Neural cell (in vitro differentiated cells): ENCODE data around the gene RFWD3. TPM values are rescaled to one million over a fixed set of nuclear protein-coding genes. Genes with fewer than 3 reads are reported as not detected.
"Not testable (repeated sequence)": the region's sequence is repeated elsewhere in the genome, so short reads cannot be mapped to it uniquely, and the experiment has no call there.

Experiments used
- H2AFZ ChIP-seq: fragments of 200-600, 300-800 bp; sonication (generic), shearing (Covaris generic); 2 replicates; pipeline ENCODE4 v1.6.0; 2014; ENCODE audit warnings: low read depth, mild to moderate bottlenecking, antibody characterized with exemption, low read length, moderate library complexity
- H3F3A ChIP-seq: fragments of 200-600 bp; shearing (Covaris generic); 2 replicates; pipeline ENCODE4 v1.6.1; 2016; ENCODE audit warnings: mild to moderate bottlenecking, moderate library complexity, mixed read lengths, antibody characterized with exemption, low read length; ENCODE audit not compliant: insufficient read depth, poor library complexity, severe bottlenecking
- H3K27ac ChIP-seq: fragments of 200-600, 300-800 bp; sonication (generic), shearing (Covaris generic); 2 replicates; pipeline ENCODE4 v1.5.1; 2014; ENCODE audit warnings: mild to moderate bottlenecking, low read length, moderate library complexity
- H3K27me3 ChIP-seq: fragments of 300-800, 200-600 bp; sonication (generic), shearing (Covaris generic); 2 replicates; pipeline ENCODE4 v1.6.0; 2014; ENCODE audit warnings: mild to moderate bottlenecking, low read depth, low read length, moderate library complexity; ENCODE audit not compliant: insufficient read depth
- H3K36me3 ChIP-seq: fragments of 300-800, 200-600 bp; sonication (generic), shearing (Covaris generic); 2 replicates; pipeline ENCODE4 v1.5.1; 2014; ENCODE audit warnings: mild to moderate bottlenecking, antibody characterized with exemption, low read length, moderate library complexity; ENCODE audit not compliant: insufficient read depth
- H3K4me2 ChIP-seq: fragments of 300-800, 200-600 bp; sonication (generic), shearing (Covaris generic); 2 replicates; pipeline ENCODE4 v1.6.0; 2014; ENCODE audit warnings: mild to moderate bottlenecking, low read length
- H3K4me3 ChIP-seq: fragments of 300-800, 200-600 bp; sonication (generic), shearing (Covaris generic); 2 replicates; pipeline ENCODE4 v1.5.1; 2014; ENCODE audit warnings: mild to moderate bottlenecking, low read length, moderate library complexity
- H3K79me2 ChIP-seq: fragments of 200-600 bp; shearing (Covaris generic); replicated peaks from 2 replicates; pipeline ENCODE4 v1.6.0; 2014; ENCODE audit warnings: mild to moderate bottlenecking, low read length, moderate library complexity; ENCODE audit not compliant: insufficient read depth
- H3K9ac ChIP-seq: fragments of 300-800, 200-600 bp; sonication (generic), shearing (Covaris generic); 2 replicates; pipeline ENCODE4 v1.6.1; 2016; ENCODE audit warnings: mild to moderate bottlenecking, low read length, mixed read lengths
- H3K9me2 ChIP-seq: fragments of 200-600 bp; shearing (Covaris generic); 2 replicates; pipeline ENCODE4 v1.6.1; 2016; ENCODE audit warnings: mild to moderate bottlenecking, low read length, mixed read lengths; ENCODE audit not compliant: insufficient read depth
- H3K9me3 ChIP-seq: fragments of 200-600, 300-800 bp; sonication (generic), shearing (Covaris generic); 2 replicates; pipeline ENCODE4 v1.6.1; 2016; ENCODE audit warnings: mild to moderate bottlenecking, mixed run types, low read length, moderate library complexity, mixed read lengths
- H4K20me1 ChIP-seq: fragments of 200-600 bp; shearing (Covaris generic); 2 replicates; pipeline ENCODE4 v1.6.1; 2016; ENCODE audit warnings: mild to moderate bottlenecking, mixed run types; ENCODE audit not compliant: insufficient read depth
- EP300 ChIP-seq: fragments of 450-650 bp; conservative IDR thresholded peaks from 2 replicates; pipeline ENCODE4 v1.6.1; 2014; ENCODE audit warnings: antibody characterized with exemption, mild to moderate bottlenecking, moderate library complexity; ENCODE audit not compliant: poor library complexity, severe bottlenecking
- EZH2 ChIP-seq: fragments of 200-600, 300-800 bp; shearing (Covaris generic), sonication (generic); IDR thresholded peaks from 2 replicates; pipeline ENCODE4 v1.6.1; 2014; ENCODE audit warnings: antibody characterized with exemption, low read length, borderline replicate concordance, mild to moderate bottlenecking; ENCODE audit not compliant: insufficient read depth, poor library complexity, severe bottlenecking
- MXI1 ChIP-seq: fragments of 450-650 bp; conservative IDR thresholded peaks from 2 replicates; pipeline ENCODE4 v1.6.1; 2014; ENCODE audit warnings: antibody characterized with exemption, mild to moderate bottlenecking; ENCODE audit not compliant: poor library complexity, severe bottlenecking
- POLR2AphosphoS5 ChIP-seq: IDR thresholded peaks from 2 replicates; pipeline ENCODE4 v1.6.1; 2012
- RAD21 ChIP-seq: fragments of 450-650 bp; conservative IDR thresholded peaks from 2 replicates; pipeline ENCODE4 v1.6.1; 2014; ENCODE audit warnings: antibody characterized with exemption, mild to moderate bottlenecking, moderate library complexity
- SMC3 ChIP-seq: fragments of 450-650 bp; conservative IDR thresholded peaks from 2 replicates; pipeline ENCODE4 v1.6.1; 2014; ENCODE audit warnings: antibody characterized with exemption, mild to moderate bottlenecking, moderate library complexity; ENCODE audit not compliant: poor library complexity
- TAF1 ChIP-seq: IDR thresholded peaks from 2 replicates; pipeline ENCODE4 v1.6.1; 2012; ENCODE audit warnings: low read depth
- polyA plus RNA-seq: library from polyadenylated mRNA; depleted of rRNA; stranded (reverse); fragments of >200 nt; gene quantifications from 2 replicates; pipeline ENCODE4 v1.2.3, GENCODE V29; 2014
- TF ChIP-seq, protein P1 (sequence below): fragments of 450-650 bp; IDR thresholded peaks from 2 replicates; pipeline ENCODE4 v1.5.1; 2014; ENCODE audit warnings: antibody characterized with exemption, mild to moderate bottlenecking, moderate library complexity; ENCODE audit not compliant: poor library complexity, severe bottlenecking
- TF ChIP-seq, protein P2 (sequence below): IDR thresholded peaks from 2 replicates; pipeline ENCODE4 v1.6.1; 2012; ENCODE audit warnings: borderline replicate concordance

Gene RFWD3
- polyA plus RNA-seq, 1 donor from 2014 or later: 10.7 TPM

DNA sequence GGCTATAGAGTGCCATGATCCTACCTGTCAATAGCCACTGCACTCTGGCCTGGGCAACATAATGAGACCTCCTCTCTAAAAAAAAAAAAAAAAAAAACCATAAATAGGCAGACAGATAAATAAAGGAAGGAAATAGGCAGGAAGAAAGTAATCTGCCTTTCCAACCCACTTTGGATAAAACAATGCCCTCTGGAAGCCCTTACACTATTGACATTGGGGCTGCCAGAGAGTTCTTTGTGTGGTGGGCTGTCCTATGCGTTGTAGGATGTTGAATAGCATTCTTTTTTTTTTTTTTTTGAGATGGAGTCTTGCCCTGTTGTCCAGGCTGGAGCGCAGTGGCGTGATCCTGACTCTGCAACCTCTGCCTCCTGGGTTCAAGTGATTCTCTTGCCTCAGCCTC is 7.2 kb upstream of the RFWD3 start:
- Histone ChIP-seq H2AFZ (no peak overlapping the region), H3F3A (no peaks in the 10 kb centered on the region), H3K27ac (no peak overlapping the region), H3K4me2 (no peak overlapping the region), H3K9me3 (no peaks in the 10 kb centered on the region), H3K79me2 (no peaks in the 10 kb centered on the region), H3K27me3 (no peaks in the 10 kb centered on the region), H4K20me1 (no peaks in the 10 kb centered on the region), H3K36me3 (no peaks in the 10 kb centered on the region), H3K9me2 (no peaks in the 10 kb centered on the region), H3K9ac (no peak overlapping the region), H3K4me3 (no peak overlapping the region)
- TF ChIP-seq, protein P1, sequence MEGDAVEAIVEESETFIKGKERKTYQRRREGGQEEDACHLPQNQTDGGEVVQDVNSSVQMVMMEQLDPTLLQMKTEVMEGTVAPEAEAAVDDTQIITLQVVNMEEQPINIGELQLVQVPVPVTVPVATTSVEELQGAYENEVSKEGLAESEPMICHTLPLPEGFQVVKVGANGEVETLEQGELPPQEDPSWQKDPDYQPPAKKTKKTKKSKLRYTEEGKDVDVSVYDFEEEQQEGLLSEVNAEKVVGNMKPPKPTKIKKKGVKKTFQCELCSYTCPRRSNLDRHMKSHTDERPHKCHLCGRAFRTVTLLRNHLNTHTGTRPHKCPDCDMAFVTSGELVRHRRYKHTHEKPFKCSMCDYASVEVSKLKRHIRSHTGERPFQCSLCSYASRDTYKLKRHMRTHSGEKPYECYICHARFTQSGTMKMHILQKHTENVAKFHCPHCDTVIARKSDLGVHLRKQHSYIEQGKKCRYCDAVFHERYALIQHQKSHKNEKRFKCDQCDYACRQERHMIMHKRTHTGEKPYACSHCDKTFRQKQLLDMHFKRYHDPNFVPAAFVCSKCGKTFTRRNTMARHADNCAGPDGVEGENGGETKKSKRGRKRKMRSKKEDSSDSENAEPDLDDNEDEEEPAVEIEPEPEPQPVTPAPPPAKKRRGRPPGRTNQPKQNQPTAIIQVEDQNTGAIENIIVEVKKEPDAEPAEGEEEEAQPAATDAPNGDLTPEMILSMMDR: no peak
- TF ChIP-seq EP300 (no peak), EZH2 (no peak), MXI1 (no peak), TAF1 (no peak), RAD21 (no peak), SMC3 (no peak), POLR2AphosphoS5 (no peak)
- TF ChIP-seq, protein P2, sequence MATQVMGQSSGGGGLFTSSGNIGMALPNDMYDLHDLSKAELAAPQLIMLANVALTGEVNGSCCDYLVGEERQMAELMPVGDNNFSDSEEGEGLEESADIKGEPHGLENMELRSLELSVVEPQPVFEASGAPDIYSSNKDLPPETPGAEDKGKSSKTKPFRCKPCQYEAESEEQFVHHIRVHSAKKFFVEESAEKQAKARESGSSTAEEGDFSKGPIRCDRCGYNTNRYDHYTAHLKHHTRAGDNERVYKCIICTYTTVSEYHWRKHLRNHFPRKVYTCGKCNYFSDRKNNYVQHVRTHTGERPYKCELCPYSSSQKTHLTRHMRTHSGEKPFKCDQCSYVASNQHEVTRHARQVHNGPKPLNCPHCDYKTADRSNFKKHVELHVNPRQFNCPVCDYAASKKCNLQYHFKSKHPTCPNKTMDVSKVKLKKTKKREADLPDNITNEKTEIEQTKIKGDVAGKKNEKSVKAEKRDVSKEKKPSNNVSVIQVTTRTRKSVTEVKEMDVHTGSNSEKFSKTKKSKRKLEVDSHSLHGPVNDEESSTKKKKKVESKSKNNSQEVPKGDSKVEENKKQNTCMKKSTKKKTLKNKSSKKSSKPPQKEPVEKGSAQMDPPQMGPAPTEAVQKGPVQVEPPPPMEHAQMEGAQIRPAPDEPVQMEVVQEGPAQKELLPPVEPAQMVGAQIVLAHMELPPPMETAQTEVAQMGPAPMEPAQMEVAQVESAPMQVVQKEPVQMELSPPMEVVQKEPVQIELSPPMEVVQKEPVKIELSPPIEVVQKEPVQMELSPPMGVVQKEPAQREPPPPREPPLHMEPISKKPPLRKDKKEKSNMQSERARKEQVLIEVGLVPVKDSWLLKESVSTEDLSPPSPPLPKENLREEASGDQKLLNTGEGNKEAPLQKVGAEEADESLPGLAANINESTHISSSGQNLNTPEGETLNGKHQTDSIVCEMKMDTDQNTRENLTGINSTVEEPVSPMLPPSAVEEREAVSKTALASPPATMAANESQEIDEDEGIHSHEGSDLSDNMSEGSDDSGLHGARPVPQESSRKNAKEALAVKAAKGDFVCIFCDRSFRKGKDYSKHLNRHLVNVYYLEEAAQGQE: no peak

DNA sequence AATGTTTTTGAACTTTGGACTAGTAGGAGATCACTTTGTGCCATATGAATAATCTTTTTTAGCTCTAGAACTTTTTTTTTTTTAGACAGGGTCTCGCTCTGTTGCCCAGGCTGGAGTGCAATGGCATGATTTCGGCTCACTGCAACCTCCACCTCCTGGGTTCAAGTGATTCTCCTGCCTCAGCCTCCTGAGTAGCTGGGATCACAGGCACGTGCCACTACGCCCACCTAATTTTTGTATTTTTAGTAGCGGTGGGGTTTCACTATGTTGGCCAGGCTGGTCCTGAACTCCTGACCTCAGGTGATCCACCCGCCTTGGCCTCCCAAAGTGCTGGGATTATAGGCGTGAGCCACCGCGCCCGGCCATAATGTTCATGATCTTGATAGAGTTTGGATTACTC is 2.2 kb upstream of the RFWD3 start:
- H3K4me3 ChIP-seq, H3K4me2 ChIP-seq, H3K9ac ChIP-seq, H3K9me2 ChIP-seq, H3K9me3 ChIP-seq, H3K36me3 ChIP-seq, H4K20me1 ChIP-seq, H3F3A ChIP-seq, H3K27ac ChIP-seq, H3K27me3 ChIP-seq, H2AFZ ChIP-seq: not testable (repeated sequence)
- peaks cover 16% of the 10 kb centered on the region for H3K79me2 ChIP-seq

DNA sequence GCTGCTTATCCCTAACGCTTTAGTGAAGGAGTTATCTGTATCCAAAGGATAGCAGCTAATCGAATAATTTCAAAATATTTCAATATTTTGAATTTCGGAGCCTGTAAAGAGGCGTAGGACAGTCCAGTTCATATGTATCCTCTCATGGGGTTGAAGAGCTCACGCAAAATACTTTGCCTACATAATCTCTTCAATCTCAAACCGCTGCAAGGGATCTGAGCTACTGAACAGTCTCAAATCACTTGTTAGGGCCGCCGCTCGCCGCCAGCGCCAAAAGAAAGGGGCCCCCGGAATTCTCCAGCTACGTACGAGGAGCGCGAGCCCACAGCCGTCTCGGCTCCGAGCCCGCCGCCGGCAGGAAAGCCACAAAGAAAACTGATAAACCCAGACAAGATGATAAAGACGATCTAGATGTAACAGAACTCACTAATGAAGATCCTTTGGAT is 601 bp upstream of the RFWD3 start:
- H2AFZ ChIP-seq: peak overlapping the region; percentile 79
- no peaks in the 10 kb centered on the region for H3K27me3 ChIP-seq
- no peak overlapping the region for H3K9ac ChIP-seq
- H4K20me1 ChIP-seq: no peaks in the 10 kb centered on the region
- no peaks in the 10 kb centered on the region for H3K9me2 ChIP-seq
- peak overlapping the region; percentile 53 for H3K4me2 ChIP-seq
- H3K27ac ChIP-seq: no peak overlapping the region
- peak overlapping the region; percentile 88 for H3K4me3 ChIP-seq
- H3K36me3 ChIP-seq: no peaks in the 10 kb centered on the region
- TF ChIP-seq POLR2AphosphoS5 (no peak), SMC3 (no peak), MXI1 (no peak), EZH2 (no peak), EP300 (no peak), RAD21 (no peak), TAF1 (no peak)
- TF ChIP-seq, protein P1: no peak
- TF ChIP-seq, protein P2: no peak
- peaks cover 16% of the 10 kb centered on the region for H3K79me2 ChIP-seq
- H3F3A ChIP-seq: no peaks in the 10 kb centered on the region
- H3K9me3 ChIP-seq: no peaks in the 10 kb centered on the region
